GM12878 (cell line): ENCODE results near the gene ACHE. TPM values are rescaled to one million over a fixed set of nuclear protein-coding genes. Genes with fewer than 3 reads are reported as not detected.

Experiments
- ATAC-seq: fragments of 200-7000 bp; cut with Tn5 transposase; 3 replicates; pipeline ENCODE4 v1.9.1; 2020; ENCODE audit warnings: mild to moderate bottlenecking, moderate library complexity
- BruUV-seq: library from RNA; stranded (reverse); fragments of 400-500 nt; replicated peaks from 2 replicates; lab custom pipeline; 2021; lab: Mats Ljungman, UMichigan
- CTCF ChIA-PET: fragments of 300-600 bp; sonication (Branson Sonifier 250); formaldehyde crosslinking; extraction: SDS; loops from one replicate; lab custom pipeline; 2021; ENCODE audit warnings: inconsistent platforms; lab: Yijun Ruan, JAX
- POLR2A ChIA-PET: fragments of 350-600 bp; formaldehyde crosslinking; extraction: SDS; loops from one replicate; lab custom pipeline; 2021; ENCODE audit warnings: inconsistent platforms; lab: Charles Lee
- RAD21 ChIA-PET: fragments of 300-600 bp; sonication (Branson Sonifier 250); formaldehyde crosslinking; loops from one replicate; lab custom pipeline; 2023; ENCODE audit warnings: antibody characterized with exemption; ENCODE audit not compliant: unreplicated experiment; lab: Charles Lee
- SMC1A ChIA-PET: fragments of 300-600 bp; sonication (Branson Sonifier 250); formaldehyde crosslinking; loops from one replicate; lab custom pipeline; 2023; ENCODE audit not compliant: unreplicated experiment, uncharacterized antibody; lab: Charles Lee
- DNase-seq: peaks from one replicate; pipeline ENCODE4 v3.0.0-alpha.2; 2011; ENCODE audit warnings: low read depth, low spot score
- FAIRE-seq: peaks from 3 replicates; lab custom pipeline; 2011; peaks lifted over from hg19 to GRCh38; lab: Jason Lieb, UNC
- H2AFZ ChIP-seq: 2 replicates; pipeline ENCODE4 v1.6.0; 2011; ENCODE audit warnings: low read depth, low read length, control low read depth; ENCODE audit not compliant: control insufficient read depth
- H3K27ac ChIP-seq: 2 replicates; pipeline ENCODE4 v1.5.1; 2011; ENCODE audit warnings: control low read depth; ENCODE audit not compliant: control insufficient read depth, insufficient read depth
- H3K27me3 ChIP-seq, 2 experiments: replicated peaks in 1 of 2; 2 replicates each; pipeline versions ENCODE4 v1.6.0 to v1.6.1; 2011; ENCODE audit warnings: low read length in 1 of 2; ENCODE audit not compliant: control insufficient read depth in 2 of 2, insufficient read depth in 2 of 2
- H3K36me3 ChIP-seq, 2 experiments: 2 replicates each; pipeline ENCODE4 v1.5.1; 2011; ENCODE audit warnings: low read length in 1 of 2; ENCODE audit not compliant: control insufficient read depth in 2 of 2, insufficient read depth in 2 of 2
- H3K4me1 ChIP-seq: 2 replicates; pipeline ENCODE4 v1.6.1; 2011; ENCODE audit warnings: mild to moderate bottlenecking, low read length, moderate library complexity, mixed read lengths; ENCODE audit not compliant: control insufficient read depth, insufficient read depth
- H3K4me2 ChIP-seq: 2 replicates; pipeline ENCODE4 v1.6.0; 2011; ENCODE audit warnings: control low read depth; ENCODE audit not compliant: control insufficient read depth, insufficient read depth
- H3K4me3 ChIP-seq: fragments of 200-600 bp; sonication (generic); 2 replicates; pipeline ENCODE4 v1.5.1; 2016
- H3K79me2 ChIP-seq: 2 replicates; pipeline ENCODE4 v1.6.0; 2011; ENCODE audit warnings: low read length; ENCODE audit not compliant: control insufficient read depth, insufficient read depth
- H3K9ac ChIP-seq: 2 replicates; pipeline ENCODE4 v1.8.0; 2011; ENCODE audit warnings: low read length, control low read depth, mixed read lengths; ENCODE audit not compliant: control insufficient read depth, insufficient read depth
- H3K9me3 ChIP-seq: replicated peaks from 3 replicates; pipeline ENCODE4 v1.5.1; 2011; ENCODE audit warnings: mild to moderate bottlenecking, low read length; ENCODE audit not compliant: control insufficient read depth, insufficient read depth
- H4K20me1 ChIP-seq: 2 replicates; pipeline ENCODE4 v1.6.0; 2011; ENCODE audit not compliant: control insufficient read depth, insufficient read depth
- CREB1 ChIP-seq: IDR thresholded peaks from 2 replicates; pipeline ENCODE4 v1.6.1; 2012; ENCODE audit warnings: low read depth, mild to moderate bottlenecking, inconsistent platforms
- E2F4 ChIP-seq: IDR thresholded peaks from 2 replicates; pipeline ENCODE4 v1.6.1; 2012; ENCODE audit warnings: low read depth, low read length, improper control_type of control experiment
- GABPA ChIP-seq: IDR thresholded peaks from 2 replicates; pipeline ENCODE4 v1.6.1; 2014; ENCODE audit warnings: antibody characterized with exemption, low read depth, mild to moderate bottlenecking, inconsistent platforms
- SREBF1 ChIP-seq: IDR thresholded peaks from 2 replicates; pipeline ENCODE4 v1.6.1; 2012; ENCODE audit warnings: mild to moderate bottlenecking, low read length
- SUPT20H ChIP-seq: IDR thresholded peaks from 2 replicates; pipeline ENCODE4 v1.6.1; 2011; ENCODE audit warnings: low read depth, mild to moderate bottlenecking, low read length, moderate library complexity, borderline replicate concordance; ENCODE audit not compliant: control insufficient read depth
- ZBED1 ChIP-seq: IDR thresholded peaks from 2 replicates; pipeline ENCODE4 v1.6.1; 2016; ENCODE audit warnings: borderline replicate concordance
- ZNF217 ChIP-seq: fragments of 450-650 bp; IDR thresholded peaks from 2 replicates; pipeline ENCODE4 v1.6.1; 2017; ENCODE audit warnings: antibody characterized with exemption, mild to moderate bottlenecking
- WGBS: methylation state at CpG from one replicate; pipeline ENCODE4 v1.1.6; 2016; ENCODE audit warnings: low lambda C conversion rate; ENCODE audit not compliant: insufficient replicate concordance, insufficient coverage; ENCODE audit errors: missing lambda C conversion rate; 5-methylcytosine and 5-hydroxymethylcytosine counted together
- in situ Hi-C: fragments of 300-500 bp; cut with MboI; formaldehyde crosslinking; loops from 9 replicates; pipeline ENCODE4 v1.14.3; 2018; ENCODE audit warnings: mixed read lengths
- intact Hi-C: fragments of 100-400 bp; cut with micrococcal nuclease; formaldehyde crosslinking; loops from one replicate; pipeline ENCODE4 v1.14.2; 2022; ENCODE audit not compliant: unreplicated experiment
- polyA plus RNA-seq, 11 experiments: library from polyadenylated mRNA; depleted of rRNA in 4 of 11; unstranded in 6 of 11; stranded (reverse) in 5 of 11; fragments of >200 nt; fragmentation: Nextera tagmentation in 4 of 11; fragmentation: Illumina TruSeq in 1 of 11; extraction: Ambion mirVana in 4 of 11; extraction: Trizol in 1 of 11; gene quantifications; 1 replicate in 1 of 11; 2 replicates in 10 of 11; pipeline versions ENCODE4 v1.2.1 to v1.2.3, GENCODE V29; 2011 to 2016; ENCODE audit warnings: inconsistent platforms in 2 of 11, missing spikeins in 2 of 11, low read depth in 1 of 11
- total RNA-seq, 4 experiments: library from RNA; depleted of rRNA in 3 of 4; stranded (reverse); fragments of >200 nt in 3 of 4; fragmentation: Illumina TruSeq in 1 of 4; extraction: Trizol in 1 of 4; gene quantifications; 2 replicates each; pipeline versions ENCODE4 v1.2.1 to v1.2.3, GENCODE V29; 2013 to 2021

The ACHE gene
- total and polyA plus RNA-seq, 10 of the 15 experiments (the other 5 are each of a cell fraction or from before 2014, with no cell fraction given): 0.07 to 5.1 (median 2.3) TPM; not detected in 1

- WGBS: 83% methylated on average over 8 of the region's 8 CpGs
- in situ Hi-C loops: no loop called here
- Histone ChIP-seq H3K4me3 (peak overlapping the region; percentile 71), H3K27me3 (no peaks in the 10 kb centered on the region), H3K9me3 (no peaks in the 10 kb centered on the region; the same call in 2 of the 3 replicates), H3K27ac (peak overlapping the region; percentile 98), H3K4me2 (peak overlapping the region; percentile 99), H3K9ac (peak overlapping the region; percentile 98)
- TF ChIP-seq ZBED1 (0 out of 2 replicates have a peak, but pooled peaks have one; percentile 22), GABPA (no peak)
- TF ChIP-seq, all 136 proteins: peak for 1
- Histone ChIP-seq H3K36me3 (peaks cover 2 to 20% of the 10 kb centered on the region in 2 experiments; a peak in 3 of 4 replicates), H2AFZ (peak overlapping the region; percentile 75; the same call in 1 of the 2 replicates), H3K4me1 (peaks cover 6% of the 10 kb centered on the region; the same call in 1 of the 2 replicates), H4K20me1 (0 out of 2 replicates have a peak, but pooled peaks cover 3% of the 10 kb centered on the region), H3K79me2 (peaks cover 53% of the 10 kb centered on the region)
- SMC1A ChIA-PET: no interaction called here
- no TSS peak for BruUV-seq
- RAD21 ChIA-PET: no interaction called here
- FAIRE-seq (no peak), DNase-seq (no peak), ATAC-seq (peak; percentile 6)
- intact Hi-C loops: no loop called here
- CTCF ChIA-PET: interaction anchor here (0.6 to 1.6 kb wide), 2 partner anchors 15 to 269 kb away, joined by 3 to 4 read pairs; partner anchors contain the start of gene UFSP1
- POLR2A ChIA-PET: interaction anchor here (0.6 to 7.0 kb wide), 2 partner anchors 14 to 200 kb away, joined by 5 to 131 read pairs; partner anchors contain the start of gene UFSP1
Measured at GRCh38 chr7:100874300-100874576, 21.4 kb downstream of the ACHE start.

GRCh38 chr7:100873599-100874299 lies 21.9 kb downstream of the ACHE start:
- Histone ChIP-seq H3K4me1 (peaks cover 6% of the 10 kb centered on the region; the same call in 1 of the 2 replicates), H3K79me2 (peaks cover 48% of the 10 kb centered on the region), H3K4me2 (peak overlapping the region; percentile 99), H3K9me3 (no peaks in the 10 kb centered on the region; the same call in 2 of the 3 replicates), H4K20me1 (0 out of 2 replicates have a peak, but pooled peaks cover 3% of the 10 kb centered on the region), H3K27ac (peak overlapping the region; percentile 98), H3K4me3 (peak overlapping the region; percentile 71), H3K36me3 (peaks cover 2 to 17% of the 10 kb centered on the region in 2 experiments; a peak in 3 of 4 replicates)
- POLR2A ChIA-PET: interaction anchor here (0.6 to 7.0 kb wide), 2 partner anchors 15 to 199 kb away, joined by 5 to 131 read pairs; partner anchors contain the start of gene UFSP1
- DNase-seq (no peak), ATAC-seq (no peak)
- no TSS peak for BruUV-seq
- in situ Hi-C loops (no loop called here), intact Hi-C loops (no loop called here)
- RAD21 ChIA-PET: no interaction called here
- CTCF ChIA-PET: interaction anchor here (0.6 to 1.6 kb wide), 2 partner anchors 16 to 270 kb away, joined by 3 to 4 read pairs; partner anchors contain the start of gene UFSP1
- 87% methylated on average over 10 of the region's 10 CpGs for WGBS
- SMC1A ChIA-PET: no interaction called here
- TF ChIP-seq SUPT20H: no peak
- TF ChIP-seq ZNF217: no peak
- no peak for TF ChIP-seq SREBF1
- no peak for TF ChIP-seq E2F4
- no peak for TF ChIP-seq CREB1
- TF ChIP-seq, all 136 proteins: peak for 0
- Histone ChIP-seq H3K27me3 (no peaks in the 10 kb centered on the region), H3K9ac (peak overlapping the region; percentile 98), H2AFZ (no peak overlapping the region)
- no peak for FAIRE-seq
